Psoas muscle (tissue), 8 donors: Measurements from ENCODE around the gene MUC6. TPM values are rescaled to one million over a fixed set of nuclear protein-coding genes. Genes with fewer than 3 reads are reported as not detected.

Source experiments
- ATAC-seq, 4 donors: fragments of 200-7000 bp; cut with Tn5 transposase; one replicate each; pipeline ENCODE4 v1.9.1; 2020; ENCODE audit warnings: moderate library complexity in 3 of 4, mild to moderate bottlenecking in 2 of 4
- DNase-seq, 2 donors: peaks; one replicate each; pipeline ENCODE4 v3.0.0-alpha.2; 2020
- H3K27ac ChIP-seq: fragments of 200-600 bp; one replicate; pipeline ENCODE4 v1.8.0; 2022
- H3K27me3 ChIP-seq, 3 donors: fragments of 200-600 bp in 1 of 3; one replicate each; pipeline versions ENCODE4 v1.6.1 to v1.8.0; 2013 to 2022; ENCODE audit warnings: low read length in 2 of 3, mild to moderate bottlenecking in 2 of 3, moderate library complexity in 1 of 3; ENCODE audit not compliant: insufficient read depth in 3 of 3
- H3K36me3 ChIP-seq, 2 donors: fragments of 200-600 bp in 1 of 2; one replicate each; pipeline versions ENCODE4 v1.6.1 to v1.8.0; 2013 to 2022; ENCODE audit warnings: low read depth in 1 of 2, mild to moderate bottlenecking in 1 of 2, moderate library complexity in 1 of 2; ENCODE audit not compliant: insufficient read depth in 1 of 2
- H3K4me1 ChIP-seq: fragments of 200-600 bp; one replicate; pipeline ENCODE4 v1.8.0; 2022
- H3K4me3 ChIP-seq: fragments of 200-600 bp; one replicate; pipeline ENCODE4 v1.8.0; 2022; ENCODE audit warnings: mild to moderate bottlenecking
- H3K9me3 ChIP-seq: fragments of 200-600 bp; one replicate; pipeline ENCODE4 v1.8.0; 2022
- CTCF ChIP-seq: fragments of 200-600 bp; IDR thresholded peaks from one replicate; pipeline ENCODE4 v1.8.0; 2022; ENCODE audit warnings: antibody characterized with exemption
- WGBS, 3 donors: extraction: QIAGEN DNeasy Blood & Tissue Kit; methylation state at CpG; one replicate each; pipeline versions ENCODE4 v1.1.6 to v1.1.7; 2013; 5-methylcytosine and 5-hydroxymethylcytosine counted together
- intact Hi-C, 2 donors: fragments of 100-400 bp; cut with DNase I; formaldehyde crosslinking; loops; one replicate each; pipeline versions ENCODE4 v1.11.0 to v1.14.2; 2022
- polyA plus RNA-seq, 3 donors: library from polyadenylated mRNA; stranded (reverse); fragments of 200-250 nt; gene quantifications; one replicate each; pipeline ENCODE4 v1.2.3, GENCODE V29; 2013
- total RNA-seq, 4 donors: library from RNA; stranded (reverse); fragmentation: NEBNext Ultra II Directional in 2 of 4; extraction: Animal tissue kit (Norgen Biotek cat#: 25700) in 2 of 4; gene quantifications; one replicate each; pipeline versions ENCODE4 v1.2.1 to v1.2.4, GENCODE V29; 2021 to 2023
- donor health status: healthy with polysubstance abuse.
- donor health status: DM: no; HTN: no; CAD: no; lungs with moderate emphysema.
- donor health status: Bipolar disorder and iron deficiency.
- donor health status: healthy.
- donor health status: DM: yes; HTN: yes; CAD: no.
- donor health status: DM: no; HTN: no; CAD: no.
- donor health status: DM: no; HTN: no; CAD: no.
- donor health status: DM: yes; HTN: yes; CAD: no.

The MUC6 gene
- total and polyA plus RNA-seq, 7 donors, result under 0.01 to 0.04 (median 0.01) TPM; not detected in 4

GRCh38 chr11:995044-995751, 41.3 kb downstream of the MUC6 start:
- TF ChIP-seq CTCF, result no peak
- Histone ChIP-seq H3K27me3 (no peaks in the 10 kb centered on the region), H3K9me3 (no peaks in the 10 kb centered on the region), H3K27ac (no peak overlapping the region), H3K4me1 (no peaks in the 10 kb centered on the region), H3K36me3 (peaks cover 0 to 42% of the 10 kb centered on the region in 2 donors), H3K4me3 (no peak overlapping the region)
- DNase-seq, result no peak
- intact Hi-C loops, result no loop called here
- ATAC-seq, result peak in 1 of 4 donors; percentile 33
- WGBS, 3 donors, result 72 to 81% (median 74%) methylated on average over 15 to 16 of the region's 16 CpGs

GRCh38 chr11:993632-994167, 42.8 kb downstream of the MUC6 start:
- Histone ChIP-seq H3K4me3 (no peak overlapping the region), H3K9me3 (no peaks in the 10 kb centered on the region), H3K36me3 (peaks cover 0 to 54% of the 10 kb centered on the region in 2 donors), H3K4me1 (no peaks in the 10 kb centered on the region), H3K27ac (no peak overlapping the region), H3K27me3 (no peaks in the 10 kb centered on the region)
- intact Hi-C loops, result no loop called here
- WGBS, 3 donors, result 92% methylated on average over 35 of the region's 35 CpGs
- DNase-seq (no peak), ATAC-seq (no peak)
- no peak for TF ChIP-seq CTCF

GRCh38 chr11:992577-992976, 43.9 kb downstream of the MUC6 start:
- TF ChIP-seq CTCF, result no peak
- intact Hi-C loops, result no loop called here
- no peak overlapping the region for H3K4me3 ChIP-seq
- H3K4me1 ChIP-seq, result no peaks in the 10 kb centered on the region
- no peak overlapping the region for H3K27ac ChIP-seq
- DNase-seq, result no peak
- H3K36me3 ChIP-seq, result peaks cover 0 to 65% of the 10 kb centered on the region in 2 donors
- no peaks in the 10 kb centered on the region for H3K27me3 ChIP-seq
- H3K9me3 ChIP-seq, result no peaks in the 10 kb centered on the region
- WGBS, 3 donors, result 91 to 94% (median 93%) methylated on average over 14 to 16 of the region's 16 CpGs
- no peak for ATAC-seq

GRCh38 chr11:991711-992307, 44.7 kb downstream of the MUC6 start:
- H3K27ac ChIP-seq, result no peak overlapping the region
- DNase-seq, result no peak
- intact Hi-C loops, result no loop called here
- no peak overlapping the region for H3K4me3 ChIP-seq
- 82 to 85% (median 83%) methylated on average over 23 to 24 of the region's 24 CpGs for WGBS, 3 donors
- H3K9me3 ChIP-seq, result no peaks in the 10 kb centered on the region
- peaks cover 0 to 73% of the 10 kb centered on the region in 2 donors for H3K36me3 ChIP-seq
- no peaks in the 10 kb centered on the region for H3K4me1 ChIP-seq
- H3K27me3 ChIP-seq, result no peaks in the 10 kb centered on the region
- ATAC-seq, result peak in 1 of 4 donors; percentile 22
- no peak for TF ChIP-seq CTCF
